CD4-positive, alpha-beta T cell (primary cell): Measurements from ENCODE around the gene LPP. TPM values are rescaled to one million over a fixed set of nuclear protein-coding genes. Genes with fewer than 3 reads are reported as not detected.
"Not testable (repeated sequence)": the region's sequence is repeated elsewhere in the genome, so short reads cannot be mapped to it uniquely, and the experiment has no call there.

ENCODE experiments used
- ATAC-seq: fragments of 200-7000 bp; cut with Tn5 transposase; one replicate; pipeline ENCODE4 v1.10.0; 2022; ENCODE audit warnings: mild to moderate bottlenecking; ENCODE audit not compliant: poor library complexity
- CTCF ChIA-PET: fragments of 350-600 bp; sonication (Branson Sonifier 250); formaldehyde crosslinking; loops from one replicate; lab custom pipeline; 2021; ENCODE audit warnings: antibody characterized with exemption, inconsistent platforms; lab: Charles Lee
- POLR2A ChIA-PET: fragments of 350-600 bp; sonication (Branson Sonifier 250); formaldehyde crosslinking; loops from one replicate; lab custom pipeline; 2021; ENCODE audit warnings: antibody characterized with exemption, inconsistent platforms; lab: Charles Lee
- DNase-seq, 14 experiments: peaks; one replicate each; pipeline ENCODE4 v3.0.0-alpha.2; 2013 to 2020; ENCODE audit warnings: mixed read lengths in 2 of 14
- H3K27ac ChIP-seq, 2 donors: one replicate each; pipeline versions ENCODE4 v1.5.1 to v1.7.0; 2013; ENCODE audit warnings: low read length in 2 of 2, low read depth in 1 of 2, mild to moderate bottlenecking in 1 of 2
- H3K27me3 ChIP-seq, 2 experiments: 1 replicate in 1 of 2; 2 replicates in 1 of 2; pipeline versions ENCODE4 v1.6.1 to v1.7.0; 2013; ENCODE audit warnings: low read length in 2 of 2, control low read depth in 1 of 2, mild to moderate bottlenecking in 1 of 2, moderate library complexity in 1 of 2; ENCODE audit not compliant: insufficient read depth in 2 of 2, control insufficient read depth in 1 of 2
- H3K36me3 ChIP-seq: one replicate; pipeline ENCODE4 v1.6.1; 2013; ENCODE audit warnings: low read length, control low read depth; ENCODE audit not compliant: insufficient read depth
- H3K4me1 ChIP-seq: one replicate; pipeline ENCODE4 v1.6.1; 2013; ENCODE audit warnings: low read length, control low read depth; ENCODE audit not compliant: insufficient read depth
- H3K4me3 ChIP-seq: one replicate; pipeline ENCODE4 v1.5.1; 2013; ENCODE audit warnings: mild to moderate bottlenecking, low read length, moderate library complexity
- H3K9me3 ChIP-seq, 2 experiments: 1 replicate in 1 of 2; 2 replicates in 1 of 2; pipeline versions ENCODE4 v1.6.1 to v1.7.0; 2013; ENCODE audit warnings: low read length in 2 of 2, mild to moderate bottlenecking in 2 of 2, control low read depth in 1 of 2, moderate library complexity in 1 of 2; ENCODE audit not compliant: control insufficient read depth in 1 of 2, insufficient read depth in 1 of 2
- H3K27ac Mint-ChIP-seq: one replicate; pipeline ENCODE4 v1.8.0; 2020; ENCODE audit warnings: mixed read lengths
- H3K27me3 Mint-ChIP-seq: one replicate; pipeline ENCODE4 v1.8.0; 2021; ENCODE audit warnings: mixed read lengths
- H3K36me3 Mint-ChIP-seq: one replicate; pipeline ENCODE4 v1.8.0; 2021; ENCODE audit warnings: low read depth, mixed read lengths
- H3K4me1 Mint-ChIP-seq: one replicate; pipeline ENCODE4 v1.8.0; 2021; ENCODE audit warnings: low read depth, mixed read lengths
- H3K4me3 Mint-ChIP-seq: one replicate; pipeline ENCODE4 v1.8.0; 2020; ENCODE audit warnings: mild to moderate bottlenecking, mixed read lengths
- H3K9me3 Mint-ChIP-seq: one replicate; pipeline ENCODE4 v1.8.0; 2020; ENCODE audit warnings: mixed read lengths
- intact Hi-C, 2 experiments: fragments of 100-400 bp; cut with DNase I in 1 of 2; cut with micrococcal nuclease in 1 of 2; formaldehyde crosslinking; loops; one replicate each; pipeline versions ENCODE4 v1.15.1 to v1.9.0; 2023 to 2025; cut with DNase I, micrococcal nuclease
- total RNA-seq, 174 experiments: library from RNA in 2 of 174; stranded (reverse) in 2 of 174; gene quantifications; one replicate each; pipeline ENCODE4 v1.2.3 and lab custom pipeline; 2021 to 2026
- TF ChIP-seq, protein P1 (sequence below): fragments of 200-600 bp; IDR thresholded peaks from one replicate; pipeline ENCODE4 v1.8.0; 2022; ENCODE audit warnings: antibody characterized with exemption, mild to moderate bottlenecking

The LPP gene
- total RNA-seq, 2 experiments from 2014 or later = 45.6 to 45.9 TPM

DNA sequence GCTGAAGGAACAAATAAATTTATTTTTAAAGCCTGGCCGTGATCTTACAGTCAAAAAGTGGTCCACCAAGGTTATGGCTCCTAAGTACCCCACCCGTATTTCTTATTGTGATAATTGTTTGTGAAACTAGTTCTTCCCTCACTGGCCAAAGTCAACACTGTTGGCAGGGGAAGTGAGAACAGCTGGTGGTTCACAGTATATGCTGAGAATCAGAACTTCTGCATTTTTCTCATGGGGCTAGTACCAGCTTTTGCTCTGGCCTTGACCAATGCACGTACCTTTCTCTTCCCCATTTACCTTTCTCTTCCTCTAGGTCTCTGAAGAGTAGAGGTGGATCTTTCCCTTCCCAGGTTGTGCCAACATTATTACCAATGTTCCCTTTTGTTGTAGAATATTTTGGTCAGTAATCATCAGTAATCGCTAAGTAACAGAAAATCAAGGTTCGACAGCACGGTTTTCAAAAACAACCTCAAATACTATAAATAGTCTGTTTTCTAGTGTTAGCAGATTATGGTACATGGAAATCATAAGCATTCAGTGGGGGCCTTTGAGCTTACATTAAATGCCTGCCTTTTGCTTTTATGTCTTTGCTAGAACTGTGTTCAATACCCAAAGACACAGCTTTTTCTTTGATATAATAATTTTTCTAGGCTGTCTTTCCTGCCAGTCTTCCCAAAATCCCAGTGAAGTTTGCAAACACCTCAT is 268.0 kb downstream of the LPP start:
- Histone ChIP-seq H3K4me1 (no peaks in the 10 kb centered on the region), H3K27ac (no peak overlapping the region), H3K4me3 (no peak overlapping the region), H3K9me3 (no peaks in the 10 kb centered on the region), H3K36me3 (no peaks in the 10 kb centered on the region), H3K27me3 (no peaks in the 10 kb centered on the region)
- H3K4me3 Mint-ChIP-seq = no peak overlapping the region
- H3K27me3 Mint-ChIP-seq = no peaks in the 10 kb centered on the region
- peaks cover 43% of the 10 kb centered on the region for H3K36me3 Mint-ChIP-seq
- ATAC-seq (no peak), DNase-seq (peak in 3 of 14 experiments; percentile 23 to 48 (median 45))
- CTCF ChIA-PET = no interaction called here
- H3K27ac Mint-ChIP-seq = no peak overlapping the region
- TF ChIP-seq, protein P1, sequence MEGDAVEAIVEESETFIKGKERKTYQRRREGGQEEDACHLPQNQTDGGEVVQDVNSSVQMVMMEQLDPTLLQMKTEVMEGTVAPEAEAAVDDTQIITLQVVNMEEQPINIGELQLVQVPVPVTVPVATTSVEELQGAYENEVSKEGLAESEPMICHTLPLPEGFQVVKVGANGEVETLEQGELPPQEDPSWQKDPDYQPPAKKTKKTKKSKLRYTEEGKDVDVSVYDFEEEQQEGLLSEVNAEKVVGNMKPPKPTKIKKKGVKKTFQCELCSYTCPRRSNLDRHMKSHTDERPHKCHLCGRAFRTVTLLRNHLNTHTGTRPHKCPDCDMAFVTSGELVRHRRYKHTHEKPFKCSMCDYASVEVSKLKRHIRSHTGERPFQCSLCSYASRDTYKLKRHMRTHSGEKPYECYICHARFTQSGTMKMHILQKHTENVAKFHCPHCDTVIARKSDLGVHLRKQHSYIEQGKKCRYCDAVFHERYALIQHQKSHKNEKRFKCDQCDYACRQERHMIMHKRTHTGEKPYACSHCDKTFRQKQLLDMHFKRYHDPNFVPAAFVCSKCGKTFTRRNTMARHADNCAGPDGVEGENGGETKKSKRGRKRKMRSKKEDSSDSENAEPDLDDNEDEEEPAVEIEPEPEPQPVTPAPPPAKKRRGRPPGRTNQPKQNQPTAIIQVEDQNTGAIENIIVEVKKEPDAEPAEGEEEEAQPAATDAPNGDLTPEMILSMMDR = no peak
- POLR2A ChIA-PET = interaction anchor here (0.7 kb wide), 1 partner anchor 683 kb away, joined by 3 read pairs; no protein-coding TSS in a partner anchor
- H3K4me1 Mint-ChIP-seq = peaks cover 8% of the 10 kb centered on the region
- H3K9me3 Mint-ChIP-seq = no peaks in the 10 kb centered on the region
- intact Hi-C loops = no loop called here

DNA sequence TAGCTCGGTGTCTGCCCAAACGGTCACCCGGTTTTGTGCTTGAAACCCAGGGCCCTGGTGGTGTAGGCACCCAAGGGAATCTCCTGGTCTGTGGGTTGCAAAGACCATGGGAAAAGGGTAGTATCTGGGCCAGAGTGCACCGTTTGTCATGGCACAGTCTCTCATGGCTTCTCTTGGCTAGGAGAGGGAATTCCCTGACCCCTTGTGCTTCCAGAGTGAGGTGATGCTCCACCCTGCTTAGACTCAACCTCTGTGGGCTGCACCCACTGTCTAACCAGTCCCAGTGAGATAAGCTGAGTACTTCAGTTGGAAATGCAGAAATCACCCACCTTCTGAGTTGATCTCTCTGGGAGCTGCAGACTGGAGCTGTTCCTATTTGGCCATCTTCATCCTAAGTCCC is 274.0 kb downstream of the LPP start:
- H3K4me3 ChIP-seq, H3K27ac ChIP-seq, H3K4me1 ChIP-seq, H3K9me3 Mint-ChIP-seq, H3K36me3 ChIP-seq, H3K27ac Mint-ChIP-seq, intact Hi-C loops, DNase-seq, ATAC-seq, H3K27me3 ChIP-seq, POLR2A ChIA-PET, H3K27me3 Mint-ChIP-seq, H3K4me3 Mint-ChIP-seq, H3K9me3 ChIP-seq, CTCF ChIA-PET: not testable (repeated sequence)
- Mint-ChIP-seq H3K4me1 (peaks cover 14% of the 10 kb centered on the region), H3K36me3 (peaks cover 38% of the 10 kb centered on the region)

DNA sequence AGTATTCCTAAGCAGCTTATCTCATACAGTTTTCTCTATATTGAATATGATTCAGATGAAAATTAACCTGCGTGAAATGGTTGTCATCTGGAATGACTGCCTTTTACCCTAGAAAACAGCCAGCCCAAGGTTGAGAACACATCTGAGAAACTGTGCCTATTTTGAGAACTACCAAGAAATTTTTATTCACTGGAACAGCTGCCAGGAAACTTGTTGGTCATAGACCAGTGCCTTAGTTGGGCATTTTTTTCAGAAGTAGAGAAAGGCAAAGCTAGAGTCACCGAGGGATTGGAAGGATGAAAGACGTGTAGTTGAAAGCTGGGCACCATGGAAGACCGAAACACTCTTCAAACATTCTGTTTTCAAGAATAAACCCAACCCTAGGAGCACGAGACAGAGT is 277.1 kb downstream of the LPP start:
- intact Hi-C loops = no loop called here
- ChIA-PET CTCF (no interaction called here), POLR2A (no interaction called here)
- DNase-seq (no peak), ATAC-seq (no peak)
- H3K27me3 ChIP-seq = no peaks in the 10 kb centered on the region
- H3K9me3 Mint-ChIP-seq = peaks cover 2% of the 10 kb centered on the region
- no peak overlapping the region for H3K4me3 ChIP-seq
- peaks cover 7% of the 10 kb centered on the region for H3K36me3 Mint-ChIP-seq
- TF ChIP-seq, protein P1 = no peak
- H3K27ac ChIP-seq = no peak overlapping the region
- peaks cover 24% of the 10 kb centered on the region for H3K4me1 Mint-ChIP-seq
- no peak overlapping the region for H3K27ac Mint-ChIP-seq
- no peaks in the 10 kb centered on the region for H3K9me3 ChIP-seq
- H3K27me3 Mint-ChIP-seq = no peaks in the 10 kb centered on the region
- peaks cover 3% of the 10 kb centered on the region for H3K36me3 ChIP-seq
- peaks cover 4% of the 10 kb centered on the region for H3K4me1 ChIP-seq
- H3K4me3 Mint-ChIP-seq = no peak overlapping the region

DNA sequence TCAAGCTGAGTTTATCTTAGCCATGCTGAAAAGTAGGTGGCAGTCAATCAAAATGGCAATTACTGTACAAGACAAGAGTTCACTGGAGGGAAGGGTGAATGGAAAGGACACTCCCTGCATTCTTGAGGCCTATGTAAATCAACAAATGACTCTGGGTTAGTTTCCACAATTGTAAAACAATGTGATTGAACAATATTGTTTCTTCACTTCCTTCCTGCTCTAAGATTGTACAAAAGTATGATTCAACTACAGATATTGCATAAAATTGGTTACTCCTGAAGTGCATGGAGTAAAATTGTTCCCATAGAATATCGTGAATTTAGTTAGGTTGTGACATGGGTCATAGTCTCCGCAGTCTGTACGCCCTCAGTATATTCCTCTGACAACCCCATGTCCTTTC is 277.6 kb downstream of the LPP start:
- CTCF ChIA-PET = no interaction called here
- H3K4me3 Mint-ChIP-seq = no peak overlapping the region
- H3K27ac Mint-ChIP-seq = no peak overlapping the region
- Histone ChIP-seq H3K27ac (no peak overlapping the region), H3K36me3 (peaks cover 3% of the 10 kb centered on the region), H3K27me3 (no peaks in the 10 kb centered on the region), H3K4me3 (no peak overlapping the region), H3K9me3 (no peaks in the 10 kb centered on the region), H3K4me1 (peaks cover 4% of the 10 kb centered on the region)
- H3K9me3 Mint-ChIP-seq = peaks cover 2% of the 10 kb centered on the region
- peak in 2 of 14 experiments; percentile 39 to 59 for DNase-seq
- no peaks in the 10 kb centered on the region for H3K27me3 Mint-ChIP-seq
- H3K4me1 Mint-ChIP-seq = peaks cover 24% of the 10 kb centered on the region
- ATAC-seq = no peak
- peaks cover 2% of the 10 kb centered on the region for H3K36me3 Mint-ChIP-seq
- intact Hi-C loops = no loop called here
- POLR2A ChIA-PET = no interaction called here
- TF ChIP-seq, protein P1 = no peak
